RWPE2 (cell line): ENCODE results near the gene RASGRF2.

Source experiments
- ATAC-seq: fragments of 200-7000 bp; cut with Tn5 transposase; 3 replicates; pipeline ENCODE4 v1.9.1; 2021; ENCODE audit warnings: low read depth
- DNase-seq: peaks from one replicate; pipeline ENCODE4 v3.0.0-alpha.2; 2020; ENCODE audit warnings: low spot score
- H3K27ac ChIP-seq: fragments of 450-650 bp; 2 replicates; pipeline ENCODE4 v1.5.1; 2017; ENCODE audit warnings: mild to moderate bottlenecking; ENCODE audit not compliant: poor library complexity, severe bottlenecking
- H3K27me3 ChIP-seq: fragments of 250-450 bp; sonication (Bioruptor Pico); 2 replicates; pipeline ENCODE4 v1.5.1; 2021; ENCODE audit warnings: mild to moderate bottlenecking, moderate library complexity; ENCODE audit not compliant: insufficient read depth, poor library complexity, severe bottlenecking
- H3K36me3 ChIP-seq: fragments of 250-450 bp; sonication (Bioruptor Pico); 2 replicates; pipeline ENCODE4 v1.5.1; 2020; ENCODE audit warnings: low read depth, mild to moderate bottlenecking, moderate library complexity
- H3K4me1 ChIP-seq: fragments of 250-450 bp; sonication (Bioruptor Pico); 2 replicates; pipeline ENCODE4 v1.5.1; 2021; ENCODE audit warnings: mild to moderate bottlenecking, moderate library complexity; ENCODE audit not compliant: insufficient read depth, poor library complexity, severe bottlenecking
- H3K4me3 ChIP-seq: fragments of 250-450 bp; sonication (Bioruptor Pico); 2 replicates; pipeline ENCODE4 v1.5.1; 2021; ENCODE audit warnings: mild to moderate bottlenecking, moderate library complexity; ENCODE audit not compliant: severe bottlenecking
- H3K9me3 ChIP-seq: fragments of 250-450 bp; sonication (Bioruptor Pico); 2 replicates; pipeline ENCODE4 v1.5.1; 2021; ENCODE audit warnings: mild to moderate bottlenecking, moderate library complexity; ENCODE audit not compliant: severe bottlenecking
- TF ChIP-seq, protein P1 (sequence below): fragments of 450-650 bp; IDR thresholded peaks from one replicate; pipeline ENCODE4 v1.5.1; 2017; ENCODE audit warnings: mild to moderate bottlenecking, moderate library complexity; ENCODE audit not compliant: poor library complexity, severe bottlenecking

RASGRF2 gene

DNA sequence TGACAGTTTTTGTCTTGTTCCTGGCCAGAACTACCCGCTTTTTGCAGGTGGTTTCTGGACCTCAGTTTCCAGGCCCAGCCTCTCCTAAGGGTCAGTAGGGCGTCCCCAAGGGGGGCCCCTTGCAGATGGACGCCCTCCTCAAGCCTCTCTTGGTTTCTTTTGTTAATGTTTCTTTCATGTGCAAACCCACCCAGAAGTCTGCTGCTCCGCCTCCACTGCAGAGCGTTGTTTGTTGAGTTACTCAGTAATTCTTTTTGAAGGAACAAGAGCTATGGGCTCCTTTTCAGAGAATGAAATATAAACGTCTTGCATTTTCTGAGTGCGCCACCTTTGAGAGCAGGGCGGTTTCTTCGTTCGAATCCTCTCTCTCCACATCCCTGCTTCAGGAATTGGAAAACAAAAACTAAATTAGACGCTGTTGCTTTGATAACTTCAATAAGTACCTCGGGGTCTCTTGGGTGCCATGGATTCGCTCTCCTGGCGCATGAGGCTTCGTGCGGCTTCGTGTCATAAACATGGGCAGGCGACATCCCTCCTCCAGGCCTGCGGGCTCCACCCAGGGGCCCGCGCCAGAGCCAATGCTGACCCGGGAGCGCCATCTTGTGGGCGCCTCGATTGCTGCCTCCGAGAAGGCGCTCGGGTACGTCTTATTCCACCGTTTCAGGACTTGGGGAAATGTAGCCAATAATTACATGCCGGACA lies 234.6 kb downstream of the RASGRF2 start:
- Histone ChIP-seq H3K4me3 (no peak overlapping the region), H3K27ac (no peak overlapping the region), H3K36me3 (no peaks in the 10 kb centered on the region), H3K9me3 (no peaks in the 10 kb centered on the region), H3K4me1 (no peaks in the 10 kb centered on the region), H3K27me3 (no peaks in the 10 kb centered on the region)
- DNase-seq (no peak), ATAC-seq (peak; percentile 98)
- TF ChIP-seq, protein P1, sequence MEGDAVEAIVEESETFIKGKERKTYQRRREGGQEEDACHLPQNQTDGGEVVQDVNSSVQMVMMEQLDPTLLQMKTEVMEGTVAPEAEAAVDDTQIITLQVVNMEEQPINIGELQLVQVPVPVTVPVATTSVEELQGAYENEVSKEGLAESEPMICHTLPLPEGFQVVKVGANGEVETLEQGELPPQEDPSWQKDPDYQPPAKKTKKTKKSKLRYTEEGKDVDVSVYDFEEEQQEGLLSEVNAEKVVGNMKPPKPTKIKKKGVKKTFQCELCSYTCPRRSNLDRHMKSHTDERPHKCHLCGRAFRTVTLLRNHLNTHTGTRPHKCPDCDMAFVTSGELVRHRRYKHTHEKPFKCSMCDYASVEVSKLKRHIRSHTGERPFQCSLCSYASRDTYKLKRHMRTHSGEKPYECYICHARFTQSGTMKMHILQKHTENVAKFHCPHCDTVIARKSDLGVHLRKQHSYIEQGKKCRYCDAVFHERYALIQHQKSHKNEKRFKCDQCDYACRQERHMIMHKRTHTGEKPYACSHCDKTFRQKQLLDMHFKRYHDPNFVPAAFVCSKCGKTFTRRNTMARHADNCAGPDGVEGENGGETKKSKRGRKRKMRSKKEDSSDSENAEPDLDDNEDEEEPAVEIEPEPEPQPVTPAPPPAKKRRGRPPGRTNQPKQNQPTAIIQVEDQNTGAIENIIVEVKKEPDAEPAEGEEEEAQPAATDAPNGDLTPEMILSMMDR = peak; percentile 99

DNA sequence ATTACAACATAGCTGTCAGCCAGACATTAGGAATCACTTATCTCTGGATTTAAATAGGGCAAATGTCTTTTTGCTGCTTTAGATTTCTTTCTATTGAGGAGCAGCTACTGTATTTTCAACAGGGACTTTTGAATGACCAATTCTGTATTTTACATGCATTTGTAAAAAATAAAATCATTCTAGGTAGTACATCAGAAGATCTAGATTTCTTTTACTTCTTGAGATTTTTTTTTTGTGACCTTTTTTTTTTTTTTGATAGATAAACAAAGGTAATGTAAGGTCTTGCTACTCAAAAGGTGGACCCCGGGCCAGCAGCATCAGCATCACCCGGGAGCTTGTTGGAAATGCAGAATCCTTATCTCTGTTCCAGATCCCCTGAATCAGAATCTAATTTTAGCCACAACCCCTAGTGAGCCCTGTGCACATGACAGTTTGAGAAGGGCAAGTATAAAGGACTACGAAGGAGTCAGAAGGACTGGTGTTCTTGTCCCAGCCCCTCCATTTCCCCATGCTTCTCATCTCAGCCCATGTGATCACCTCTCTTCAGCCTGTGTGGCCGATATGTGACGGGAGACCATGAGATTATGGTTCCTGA lies 235.3 kb downstream of the RASGRF2 start:
- DNase-seq = no peak
- TF ChIP-seq, protein P1 = peak; percentile 83
- Histone ChIP-seq H3K36me3 (no peaks in the 10 kb centered on the region), H3K27ac (no peak overlapping the region), H3K9me3 (no peaks in the 10 kb centered on the region), H3K27me3 (no peaks in the 10 kb centered on the region), H3K4me3 (no peak overlapping the region), H3K4me1 (no peaks in the 10 kb centered on the region)
- ATAC-seq = no peak

DNA sequence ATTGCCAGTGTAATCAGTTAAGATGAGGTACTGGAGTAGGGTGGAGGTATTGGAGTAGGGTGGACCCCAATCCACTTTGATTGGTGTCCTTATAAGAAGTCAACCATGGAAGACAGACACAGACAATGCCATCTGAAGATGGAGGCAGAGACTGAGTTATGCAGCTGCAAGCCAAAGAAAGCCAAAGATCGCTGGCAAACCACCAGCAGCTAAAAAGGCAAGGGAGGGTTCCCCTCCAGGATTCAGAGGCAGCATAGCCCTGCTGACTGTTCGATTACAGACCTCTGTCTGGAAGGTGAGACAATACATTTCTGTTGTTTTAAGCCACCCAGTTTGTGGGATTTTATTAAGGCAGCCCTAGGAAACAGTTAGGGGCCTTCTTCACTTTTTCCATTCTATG lies 242.5 kb downstream of the RASGRF2 start:
- no peak overlapping the region for H3K4me3 ChIP-seq
- TF ChIP-seq, protein P1 = no peak
- H3K36me3 ChIP-seq = no peaks in the 10 kb centered on the region
- no peak overlapping the region for H3K27ac ChIP-seq
- H3K9me3 ChIP-seq = no peaks in the 10 kb centered on the region
- no peaks in the 10 kb centered on the region for H3K27me3 ChIP-seq
- DNase-seq (no peak), ATAC-seq (peak; percentile 19; the same call in 1 of the 3 replicates)
- no peaks in the 10 kb centered on the region for H3K4me1 ChIP-seq

DNA sequence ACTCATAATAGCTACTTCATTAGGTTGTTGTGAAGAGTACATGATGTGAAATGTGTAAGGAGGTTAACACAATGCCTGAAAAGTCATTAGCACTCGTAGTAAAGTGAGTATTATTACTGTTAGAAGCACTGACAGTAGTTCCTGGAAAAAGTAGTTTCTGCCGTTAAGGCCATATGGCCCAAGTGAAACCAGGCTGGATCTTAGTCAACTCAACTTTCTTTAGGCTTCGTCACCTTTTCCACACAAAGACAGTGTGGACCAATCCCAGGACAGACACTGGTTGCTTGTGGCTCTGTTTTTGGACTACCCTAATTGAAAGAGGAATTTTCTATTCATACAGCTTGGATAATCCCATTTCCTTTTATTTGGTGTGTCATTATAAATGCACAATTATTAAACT lies 243.6 kb downstream of the RASGRF2 start:
- DNase-seq (no peak), ATAC-seq (no peak)
- H3K27me3 ChIP-seq = no peaks in the 10 kb centered on the region
- TF ChIP-seq, protein P1 = no peak
- H3K9me3 ChIP-seq = no peaks in the 10 kb centered on the region
- no peak overlapping the region for H3K4me3 ChIP-seq
- H3K36me3 ChIP-seq = no peaks in the 10 kb centered on the region
- H3K4me1 ChIP-seq = no peaks in the 10 kb centered on the region
- H3K27ac ChIP-seq = no peak overlapping the region

DNA sequence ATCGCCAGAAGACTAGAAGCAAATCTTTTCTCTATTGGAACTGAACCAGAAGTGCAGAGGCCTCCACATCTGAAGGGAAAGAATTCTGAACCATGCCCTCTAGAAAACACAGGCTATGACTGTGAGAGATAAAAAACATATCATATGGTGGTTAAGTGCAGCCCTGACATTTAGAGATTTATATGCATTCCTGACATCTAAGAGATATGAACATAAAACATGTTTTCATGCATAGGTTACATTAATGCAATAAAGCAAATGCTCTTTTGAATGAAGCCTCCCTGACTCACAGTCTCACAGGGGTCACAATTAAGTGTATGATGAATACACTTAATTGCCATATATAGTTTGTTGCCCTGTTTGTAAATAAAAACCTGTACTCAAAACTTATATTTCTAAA lies 244.0 kb downstream of the RASGRF2 start:
- H3K4me3 ChIP-seq = no peak overlapping the region
- DNase-seq (no peak), ATAC-seq (no peak)
- H3K27me3 ChIP-seq = no peaks in the 10 kb centered on the region
- no peaks in the 10 kb centered on the region for H3K36me3 ChIP-seq
- TF ChIP-seq, protein P1 = no peak
- no peaks in the 10 kb centered on the region for H3K9me3 ChIP-seq
- no peaks in the 10 kb centered on the region for H3K4me1 ChIP-seq
- no peak overlapping the region for H3K27ac ChIP-seq
